HG03460 (cell line): ENCODE results near the gene COL8A1.

Experiments
- ATAC-seq: cut with Tn5 transposase; IDR thresholded peaks from one replicate; pipeline ENCODE4 v1.9.1; 2021; ENCODE audit not compliant: unreplicated experiment

COL8A1 gene

DNA sequence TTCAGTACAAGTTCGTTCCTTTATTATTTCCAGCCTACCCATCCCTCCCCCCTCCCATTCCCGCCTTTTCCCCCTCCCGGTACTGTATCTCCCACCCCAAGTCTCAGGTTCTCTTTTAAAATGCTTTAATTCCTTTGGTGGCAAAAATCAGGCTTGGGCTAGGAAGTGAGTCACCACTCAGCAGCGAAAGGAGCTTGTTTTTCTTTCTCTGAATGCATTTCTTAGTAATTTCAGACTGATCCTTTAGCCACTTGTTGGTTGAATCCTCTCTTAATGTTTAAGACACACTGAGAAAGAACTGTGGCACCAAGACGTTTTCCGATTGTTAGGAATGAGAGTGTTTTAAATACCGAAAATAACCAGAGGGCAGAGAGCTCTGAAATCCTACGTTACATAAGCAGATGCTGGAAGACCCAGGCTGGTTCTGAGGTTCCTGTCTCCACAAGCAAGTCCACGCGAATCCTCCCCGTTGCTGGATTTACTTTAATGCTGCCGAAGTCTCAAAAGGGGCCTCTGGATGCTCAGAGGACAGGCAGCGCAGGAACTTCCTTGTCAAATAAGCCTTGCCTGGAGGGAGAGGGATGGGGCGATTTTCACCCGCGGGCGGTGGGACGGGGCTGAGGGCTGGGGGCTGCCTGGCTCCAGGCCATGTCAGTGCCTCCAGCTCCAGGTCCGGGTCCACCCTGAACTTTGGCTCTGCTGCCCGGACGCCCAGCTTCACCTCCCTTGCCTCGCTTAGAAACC lies 854 bp upstream of the COL8A1 start:
- no peak for ATAC-seq

GRCh38 chr3:99639579-99639978 lies 1.2 kb downstream of the COL8A1 start:
- no peak for ATAC-seq

- no peak for ATAC-seq
These were observed 1.9 kb downstream of the COL8A1 start for GRCh38 chr3:99640214-99640851.

GRCh38 chr3:99641480-99641879 lies 3.1 kb downstream of the COL8A1 start:
- ATAC-seq = no peak

DNA sequence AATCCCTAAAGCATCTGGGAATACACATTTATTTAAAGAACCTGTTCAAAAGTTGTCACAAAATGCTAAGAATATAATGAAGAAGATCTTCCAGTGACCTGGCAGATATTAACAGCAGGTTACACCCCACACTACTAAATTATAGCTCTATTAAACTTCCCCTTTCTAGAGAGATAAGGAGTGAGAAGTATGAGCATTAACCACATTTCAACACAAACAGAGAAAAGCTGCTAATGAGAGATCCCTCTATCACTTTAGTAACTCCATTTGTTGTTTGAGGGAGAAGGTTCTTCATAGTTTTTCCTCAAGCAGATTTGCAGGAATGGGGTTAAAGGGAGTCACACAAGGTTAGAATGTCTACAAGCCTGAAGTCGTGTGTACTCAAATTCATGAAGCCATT lies 3.6 kb downstream of the COL8A1 start:
- ATAC-seq = no peak

DNA sequence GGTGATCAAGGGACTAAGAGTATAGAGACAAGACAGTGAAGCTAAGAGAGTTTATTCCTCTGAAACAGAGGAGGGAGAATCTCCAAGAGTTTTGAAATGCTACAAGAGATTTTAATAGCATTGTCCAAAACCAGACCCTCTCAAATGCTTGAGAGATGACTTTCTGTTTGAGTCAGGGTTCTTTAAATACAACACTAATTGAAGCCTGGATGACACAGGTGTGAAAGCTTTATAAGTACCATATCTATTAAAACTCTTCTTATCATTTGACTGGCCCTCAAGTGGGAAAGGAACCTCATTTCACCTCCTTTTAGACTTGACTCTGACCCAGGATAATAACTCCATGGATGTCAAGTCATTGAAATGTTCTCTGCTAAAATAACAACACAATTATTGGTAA lies 5.6 kb downstream of the COL8A1 start:
- ATAC-seq = no peak

DNA sequence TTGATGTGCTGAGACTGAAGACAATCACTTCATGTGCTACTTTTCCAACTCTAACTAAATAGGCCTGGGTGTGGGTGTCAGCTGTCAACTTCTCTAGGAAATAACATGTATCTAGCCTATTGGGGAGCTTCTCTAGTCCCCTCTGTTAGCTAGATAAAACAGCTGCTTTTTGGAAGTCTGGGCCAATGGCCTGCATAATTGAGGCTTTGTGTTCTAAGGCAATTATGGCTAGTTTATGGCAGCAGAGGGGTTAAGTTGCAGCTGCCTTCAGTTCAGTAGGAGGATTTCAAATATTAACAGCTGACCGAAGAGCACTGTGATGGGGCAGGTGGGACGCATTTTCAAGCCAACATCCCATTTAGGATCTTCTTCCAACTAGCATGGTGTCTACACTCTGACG lies 6.4 kb downstream of the COL8A1 start:
- no peak for ATAC-seq

DNA sequence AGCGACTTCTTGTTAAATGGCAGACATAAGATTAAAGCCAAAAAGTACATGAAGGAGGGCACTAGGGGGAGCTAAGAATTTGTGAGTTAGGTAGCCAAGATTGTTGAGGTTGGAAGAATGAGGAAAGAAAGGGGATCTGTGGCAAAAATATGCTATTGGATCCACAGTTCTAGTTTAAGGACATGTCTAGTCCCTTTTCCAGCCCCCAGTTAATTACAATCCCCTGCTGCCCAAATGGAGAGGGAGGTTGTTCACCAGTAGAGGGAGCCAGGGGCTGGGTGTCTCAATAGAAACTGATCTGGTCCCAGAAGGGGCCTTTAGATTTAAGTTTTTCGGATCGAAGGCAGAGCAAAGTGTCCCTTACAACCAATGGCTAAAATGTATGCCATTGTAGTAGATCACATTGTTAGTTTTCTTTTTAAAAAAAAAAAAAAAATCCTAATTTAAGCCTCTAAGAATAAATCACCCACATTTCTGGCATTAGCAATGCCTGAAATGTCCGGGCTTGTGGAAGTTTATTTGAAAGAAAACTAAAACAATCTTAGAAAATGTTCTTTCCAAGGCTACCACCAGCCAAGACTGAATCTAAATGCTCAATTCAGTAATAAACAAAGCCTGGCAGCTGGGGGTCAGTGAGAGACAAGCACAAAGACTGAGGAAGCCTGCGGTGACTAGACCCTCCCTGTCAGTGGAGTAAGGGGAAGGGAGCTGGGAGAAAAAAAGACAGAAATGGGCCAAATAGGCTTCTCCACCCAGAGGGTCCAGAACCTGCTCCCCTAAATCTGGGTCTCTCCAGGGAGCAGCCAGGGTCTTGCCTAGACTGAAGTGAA lies 7.1 kb downstream of the COL8A1 start:
- ATAC-seq = no peak

DNA sequence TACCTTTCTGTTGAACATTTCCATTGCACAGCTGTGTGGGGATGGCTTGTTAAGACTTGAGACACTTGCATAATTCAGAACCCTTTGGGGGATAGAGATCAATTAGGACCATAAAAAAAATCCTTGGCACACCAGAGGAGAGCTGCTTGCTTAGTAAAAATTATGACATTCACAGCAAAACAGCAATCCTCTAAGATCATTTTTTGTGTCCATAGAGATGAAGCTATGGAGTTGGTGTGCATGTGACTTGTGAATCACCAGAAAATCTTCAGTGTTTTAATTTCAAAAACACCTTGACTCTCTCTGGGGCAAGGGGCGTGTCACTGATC lies 7.7 kb downstream of the COL8A1 start:
- ATAC-seq = no peak

- ATAC-seq = no peak
These were observed 8.7 kb downstream of the COL8A1 start for GRCh38 chr3:99647081-99647480.

DNA sequence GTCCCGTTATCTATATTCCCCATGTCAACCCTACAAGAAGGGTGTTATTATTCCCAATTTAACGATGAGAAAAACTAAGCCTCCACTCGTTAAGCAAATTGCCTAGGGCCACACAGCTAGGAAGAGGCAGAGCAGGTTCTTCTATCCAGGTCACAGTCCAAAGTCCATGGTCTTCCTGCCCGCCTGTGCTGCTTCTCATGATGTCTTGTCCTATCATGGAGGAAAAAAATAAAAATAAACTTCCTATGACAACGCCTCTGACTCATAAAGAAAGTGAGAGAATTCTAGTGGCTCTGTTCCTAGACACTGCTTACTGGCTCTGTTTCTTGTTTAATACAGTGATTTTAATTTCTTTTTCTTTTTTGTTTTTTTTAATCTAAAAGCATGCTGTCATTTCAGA lies 9.7 kb downstream of the COL8A1 start:
- no peak for ATAC-seq

DNA sequence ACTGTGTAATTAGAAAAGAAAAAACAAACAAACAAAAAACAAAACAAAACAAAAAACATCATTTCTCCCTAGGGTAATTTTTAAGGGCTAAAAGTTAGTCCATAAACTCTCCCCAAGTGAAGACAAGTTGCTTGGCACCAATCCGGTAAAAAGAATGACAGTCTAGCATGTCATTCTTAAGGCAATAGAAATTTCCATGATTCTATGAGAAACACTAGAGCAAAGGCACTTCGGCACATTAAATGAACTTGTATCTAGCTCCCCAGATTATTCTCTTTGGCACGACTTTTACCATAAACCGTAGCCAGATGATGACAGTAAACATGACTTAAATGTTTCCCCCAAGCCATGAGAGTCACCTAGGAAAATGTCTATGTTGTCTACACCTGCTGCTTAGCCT lies 10.1 kb downstream of the COL8A1 start:
- no peak for ATAC-seq

DNA sequence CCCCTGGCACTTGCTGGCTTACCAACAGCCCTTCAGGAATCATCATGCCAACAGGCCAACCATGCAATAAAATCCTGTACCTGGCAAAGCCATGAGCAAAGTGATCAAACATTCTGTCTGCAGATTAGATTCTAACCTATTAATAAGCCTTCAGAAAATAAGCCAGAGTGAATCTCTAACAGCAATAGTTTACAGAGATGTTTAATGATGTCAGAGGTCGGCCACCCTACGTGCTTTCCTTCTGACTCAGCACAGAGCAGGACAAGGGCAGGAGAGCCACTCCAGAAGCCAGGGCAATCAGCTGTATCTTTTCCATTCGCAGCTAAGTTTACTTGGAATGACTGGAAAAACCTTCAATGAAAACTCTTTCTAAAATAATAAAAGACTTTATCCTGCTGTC lies 13.1 kb downstream of the COL8A1 start:
- ATAC-seq = no peak

DNA sequence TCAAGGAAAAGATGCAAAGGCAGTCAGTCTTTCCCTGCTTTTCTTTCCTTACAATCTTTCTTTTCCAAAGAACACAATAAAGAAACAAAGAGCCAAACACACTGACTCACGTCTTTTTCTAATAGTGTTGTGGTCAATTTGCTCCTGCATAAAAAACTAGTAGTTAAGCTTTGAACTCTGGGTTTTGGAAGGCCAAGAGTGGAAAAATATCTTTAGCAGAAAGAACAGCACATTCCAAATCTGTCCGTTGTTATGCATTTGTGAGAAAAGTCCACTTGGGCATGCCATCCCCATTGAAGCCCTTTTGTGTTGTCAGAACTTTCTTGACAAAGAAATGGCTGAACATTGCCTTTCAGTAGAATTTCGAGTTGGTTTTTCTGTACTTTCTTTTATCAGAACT lies 18.2 kb downstream of the COL8A1 start:
- ATAC-seq = no peak

DNA sequence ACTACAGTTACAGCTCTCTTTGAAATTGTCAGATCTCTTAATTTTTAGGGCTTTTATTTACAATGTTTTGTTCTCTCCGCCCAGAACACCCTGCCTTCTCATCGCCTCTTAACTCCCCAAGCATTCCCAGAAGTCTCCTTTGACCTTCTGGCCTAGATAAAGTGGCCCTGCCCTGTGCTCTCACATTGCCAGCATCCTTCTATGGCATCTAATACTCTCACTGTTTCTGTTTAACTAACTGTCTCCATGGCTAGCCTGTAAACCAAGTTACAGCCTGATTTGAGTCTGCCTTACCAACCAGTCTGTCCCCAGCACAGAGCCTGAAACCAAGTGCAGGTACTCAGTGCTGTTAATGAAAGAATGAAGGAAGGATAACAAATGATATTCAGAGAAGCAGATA lies 19.9 kb downstream of the COL8A1 start:
- ATAC-seq = no peak

GRCh38 chr3:99659032-99659431 lies 20.6 kb downstream of the COL8A1 start:
- no peak for ATAC-seq

DNA sequence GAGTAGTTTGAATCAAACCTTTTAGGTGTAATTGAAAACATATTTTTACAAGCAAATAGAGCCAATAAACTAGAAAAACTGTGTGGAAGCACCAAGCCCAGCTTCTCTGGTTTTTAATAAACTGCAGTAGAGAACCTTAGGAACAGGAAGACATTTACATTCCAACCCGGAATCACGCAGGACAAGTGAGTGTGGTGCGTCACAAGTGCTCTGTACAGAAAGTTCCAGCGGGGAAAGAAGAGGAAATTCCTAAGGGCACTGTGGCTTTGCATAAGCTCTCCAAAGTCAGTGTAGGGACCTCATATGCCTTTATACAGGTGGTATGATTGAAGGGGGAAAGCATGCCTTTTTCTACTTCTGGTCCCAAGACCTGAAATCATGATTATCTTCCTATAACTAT lies 21.6 kb downstream of the COL8A1 start:
- no peak for ATAC-seq

DNA sequence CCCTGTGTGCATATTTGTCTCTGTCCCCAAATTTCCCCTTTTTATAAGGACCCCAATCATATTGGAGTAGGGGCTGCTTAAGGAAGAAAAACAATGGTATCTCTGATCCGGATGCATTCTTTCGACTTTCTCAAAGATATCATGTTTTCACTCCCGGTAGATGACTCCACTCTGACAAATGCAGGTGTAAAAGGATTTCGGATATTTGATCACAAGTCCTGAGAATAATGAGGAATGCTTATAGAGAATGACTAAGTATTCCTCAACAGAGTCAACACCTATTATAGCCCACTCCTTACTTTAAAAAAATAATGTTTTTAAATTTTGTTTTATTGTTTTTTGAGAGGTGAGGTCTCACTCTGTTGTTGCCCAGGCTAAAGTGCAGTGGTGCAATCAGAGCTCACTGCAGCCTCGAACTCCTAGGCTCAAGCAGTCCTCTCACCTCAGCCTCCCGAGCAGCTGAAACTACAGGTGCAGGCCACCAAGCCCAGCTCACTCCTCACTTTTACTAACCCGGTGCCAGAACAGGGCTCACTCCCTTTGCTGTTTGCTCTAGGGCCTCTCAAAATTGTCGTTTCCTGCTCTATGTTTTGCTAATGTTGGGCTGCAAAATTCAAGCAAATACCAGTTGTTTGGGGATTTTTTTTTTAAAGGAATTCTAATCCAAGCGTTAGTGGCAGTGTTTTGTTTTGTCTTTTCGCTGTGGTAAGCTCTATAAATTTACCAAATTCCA lies 24.6 kb downstream of the COL8A1 start:
- ATAC-seq = no peak

DNA sequence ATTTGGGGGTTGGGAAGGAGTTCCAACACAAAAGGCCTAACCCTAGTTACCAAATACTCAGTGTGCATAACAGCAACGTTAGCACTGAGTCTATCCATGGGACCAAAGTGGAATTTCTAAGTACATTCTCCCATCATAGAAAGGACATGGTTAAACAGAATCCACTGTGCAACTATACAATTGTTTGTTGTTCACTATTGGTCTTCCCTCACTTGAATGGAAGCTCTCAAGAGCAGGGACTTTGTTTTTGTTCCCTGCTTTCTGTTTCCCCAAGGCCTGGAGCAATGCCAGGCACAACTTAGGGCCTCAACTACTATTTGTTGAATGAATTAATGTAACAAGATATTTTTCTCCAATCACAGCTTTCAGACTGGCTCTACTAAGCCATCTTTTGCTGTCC lies 25.6 kb downstream of the COL8A1 start:
- no peak for ATAC-seq

- no peak for ATAC-seq
These were observed 26.6 kb downstream of the COL8A1 start for GRCh38 chr3:99665017-99665416.

DNA sequence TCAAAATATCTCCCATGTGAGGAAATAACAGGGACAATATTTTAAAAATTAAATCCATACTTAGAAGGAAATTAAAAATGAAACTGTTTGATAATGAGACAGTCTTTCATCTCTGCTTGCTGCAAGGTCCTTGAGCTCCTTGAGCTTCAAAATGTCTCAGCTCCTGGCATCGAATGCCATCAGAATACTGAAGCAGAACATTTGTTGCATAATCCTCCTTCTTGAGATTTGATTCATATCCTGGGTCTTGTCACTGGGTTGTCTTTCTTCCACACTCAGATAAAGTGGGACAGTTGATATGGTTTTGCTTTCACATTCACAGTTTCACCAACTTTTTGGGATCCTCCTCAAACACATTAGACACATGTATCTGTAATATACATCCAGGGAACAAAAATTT lies 27.8 kb downstream of the COL8A1 start:
- ATAC-seq = no peak

GRCh38 chr3:99668044-99668443 lies 29.6 kb downstream of the COL8A1 start:
- ATAC-seq = no peak
